NCI-H2107 treated with DMSO at 0.1 percent for 48 hours (cell line): Measurements from ENCODE around the gene ANAPC10.

Experiments
- DNase-seq: peaks from one replicate; lab custom pipeline; 2025; ENCODE audit not compliant: unreplicated experiment; lab: John Stamatoyannopoulos, UW

Gene ANAPC10

GRCh38 chr4:145071560-145071959, 26.4 kb downstream of the ANAPC10 start:
- no peak for DNase-seq

- no peak for DNase-seq
These were observed 28.6 kb downstream of the ANAPC10 start for GRCh38 chr4:145069361-145069760.

GRCh38 chr4:145066063-145066501, 31.9 kb downstream of the ANAPC10 start:
- DNase-seq, result no peak

GRCh38 chr4:145061318-145061920, 36.6 kb downstream of the ANAPC10 start:
- peak; percentile 28 for DNase-seq

GRCh38 chr4:145058256-145058655, 39.7 kb downstream of the ANAPC10 start:
- peak; percentile 71 for DNase-seq

GRCh38 chr4:145056325-145057130, 41.5 kb downstream of the ANAPC10 start:
- no peak for DNase-seq

- DNase-seq, result no peak
These were observed 42.3 kb downstream of the ANAPC10 start for GRCh38 chr4:145055533-145056257.

- no peak for DNase-seq
These were observed 48.8 kb downstream of the ANAPC10 start for GRCh38 chr4:145049241-145049640.

GRCh38 chr4:145048817-145049216, 49.2 kb downstream of the ANAPC10 start:
- DNase-seq, result no peak

- no peak for DNase-seq
These were observed 50.8 kb downstream of the ANAPC10 start for GRCh38 chr4:145047151-145047550.

GRCh38 chr4:145045180-145045579, 52.8 kb downstream of the ANAPC10 start:
- DNase-seq, result no peak

- no peak for DNase-seq
These were observed 53.7 kb downstream of the ANAPC10 start for GRCh38 chr4:145044341-145044740.

- no peak for DNase-seq
These were observed 54.7 kb downstream of the ANAPC10 start for GRCh38 chr4:145043306-145043705.

GRCh38 chr4:145042601-145043285, 55.3 kb downstream of the ANAPC10 start:
- no peak for DNase-seq

- DNase-seq, result no peak
These were observed 56.6 kb downstream of the ANAPC10 start for GRCh38 chr4:145041378-145041777.

GRCh38 chr4:145035494-145036136, 62.4 kb downstream of the ANAPC10 start:
- DNase-seq, result no peak

- no peak for DNase-seq
These were observed 63.2 kb downstream of the ANAPC10 start for GRCh38 chr4:145034727-145035211.

GRCh38 chr4:145019346-145019745, 78.7 kb downstream of the ANAPC10 start:
- no peak for DNase-seq

- no peak for DNase-seq
These were observed 83.6 kb downstream of the ANAPC10 start for GRCh38 chr4:145014365-145014764.

GRCh38 chr4:145012841-145013240, 85.2 kb downstream of the ANAPC10 start:
- DNase-seq, result no peak

- no peak for DNase-seq
These were observed 86.4 kb downstream of the ANAPC10 start for GRCh38 chr4:145011636-145012035.
